Astrocyte (in vitro differentiated cells and primary cell): ENCODE data around the gene NCF4. TPM values are rescaled to one million over a fixed set of nuclear protein-coding genes. Genes with fewer than 3 reads are reported as not detected.

Experiments used
- DNase-seq: peaks from one replicate; pipeline ENCODE4 v3.0.0-alpha.2; 2010; ENCODE audit warnings: low read depth
- FAIRE-seq: peaks from 2 replicates; lab custom pipeline; 2011; peaks lifted over from hg19 to GRCh38; lab: Jason Lieb, UNC
- H2AFZ ChIP-seq: 2 replicates; pipeline ENCODE4 v1.6.0; 2012; ENCODE audit warnings: low read depth, low read length, inconsistent platforms
- H3K27ac ChIP-seq: 2 replicates; pipeline ENCODE4 v1.5.1; 2011; ENCODE audit warnings: low read depth, low read length, inconsistent platforms
- H3K27me3 ChIP-seq: 2 replicates; pipeline ENCODE4 v1.6.0; 2011; ENCODE audit warnings: low read length, inconsistent platforms; ENCODE audit not compliant: insufficient read depth
- H3K36me3 ChIP-seq: 2 replicates; pipeline ENCODE4 v1.5.1; 2011; ENCODE audit warnings: low read length, inconsistent platforms; ENCODE audit not compliant: insufficient read depth
- H3K4me1 ChIP-seq: 2 replicates; pipeline ENCODE4 v1.5.1; 2011; ENCODE audit warnings: low read length, inconsistent platforms; ENCODE audit not compliant: insufficient read depth
- H3K4me2 ChIP-seq: 2 replicates; pipeline ENCODE4 v1.6.0; 2012; ENCODE audit warnings: low read length, inconsistent platforms
- H3K4me3 ChIP-seq: 2 replicates; pipeline ENCODE4 v1.5.1; 2011; ENCODE audit warnings: low read depth, mild to moderate bottlenecking, low read length, inconsistent platforms; ENCODE audit not compliant: insufficient read depth
- H3K79me2 ChIP-seq: 2 replicates; pipeline ENCODE4 v1.6.0; 2012; ENCODE audit warnings: mild to moderate bottlenecking, low read length, inconsistent platforms; ENCODE audit not compliant: insufficient read depth
- H3K9ac ChIP-seq: 2 replicates; pipeline ENCODE4 v1.6.0; 2012; ENCODE audit warnings: mild to moderate bottlenecking, low read length, inconsistent platforms
- H3K9me3 ChIP-seq: 2 replicates; pipeline ENCODE4 v1.5.1; 2012; ENCODE audit warnings: low read depth, mild to moderate bottlenecking, low read length, inconsistent platforms; ENCODE audit not compliant: insufficient read depth
- H4K20me1 ChIP-seq: 2 replicates; pipeline ENCODE4 v1.6.0; 2012; ENCODE audit warnings: low read length, inconsistent platforms; ENCODE audit not compliant: insufficient read depth
- H3K27ac Mint-ChIP-seq: one replicate; pipeline ENCODE4 v1.8.0; 2021; ENCODE audit warnings: mild to moderate bottlenecking, mixed read lengths; ENCODE audit not compliant: unreplicated experiment
- H3K27me3 Mint-ChIP-seq: one replicate; pipeline ENCODE4 v1.8.0; 2021; ENCODE audit warnings: low read depth, mixed read lengths; ENCODE audit not compliant: unreplicated experiment
- H3K36me3 Mint-ChIP-seq: one replicate; pipeline ENCODE4 v1.8.0; 2021; ENCODE audit warnings: low read depth, mixed read lengths; ENCODE audit not compliant: unreplicated experiment
- H3K4me1 Mint-ChIP-seq: one replicate; pipeline ENCODE4 v1.8.0; 2021; ENCODE audit warnings: low read depth, mixed read lengths; ENCODE audit not compliant: unreplicated experiment
- H3K4me3 Mint-ChIP-seq: one replicate; pipeline ENCODE4 v1.8.0; 2021; ENCODE audit warnings: mild to moderate bottlenecking, moderate library complexity, mixed read lengths; ENCODE audit not compliant: unreplicated experiment
- H3K9me3 Mint-ChIP-seq: one replicate; pipeline ENCODE4 v1.8.0; 2021; ENCODE audit warnings: mild to moderate bottlenecking, mixed read lengths; ENCODE audit not compliant: unreplicated experiment
- EZH2 ChIP-seq: IDR thresholded peaks from 2 replicates; pipeline ENCODE4 v1.6.1; 2012; ENCODE audit warnings: mild to moderate bottlenecking, low read length, inconsistent platforms; ENCODE audit not compliant: insufficient read depth
- total RNA-seq: library from RNA; stranded (reverse); gene quantifications from 2 replicates; pipeline ENCODE4 v1.2.1, GENCODE V29; 2021
- TF ChIP-seq, protein P1 (sequence below): IDR thresholded peaks from 2 replicates; pipeline ENCODE4 v1.5.1; 2011; ENCODE audit warnings: low read depth, mild to moderate bottlenecking, inconsistent platforms, low read length, moderate library complexity; ENCODE audit not compliant: insufficient read depth

Gene NCF4
- total RNA-seq, 1 donor from 2014 or later = not detected

DNA sequence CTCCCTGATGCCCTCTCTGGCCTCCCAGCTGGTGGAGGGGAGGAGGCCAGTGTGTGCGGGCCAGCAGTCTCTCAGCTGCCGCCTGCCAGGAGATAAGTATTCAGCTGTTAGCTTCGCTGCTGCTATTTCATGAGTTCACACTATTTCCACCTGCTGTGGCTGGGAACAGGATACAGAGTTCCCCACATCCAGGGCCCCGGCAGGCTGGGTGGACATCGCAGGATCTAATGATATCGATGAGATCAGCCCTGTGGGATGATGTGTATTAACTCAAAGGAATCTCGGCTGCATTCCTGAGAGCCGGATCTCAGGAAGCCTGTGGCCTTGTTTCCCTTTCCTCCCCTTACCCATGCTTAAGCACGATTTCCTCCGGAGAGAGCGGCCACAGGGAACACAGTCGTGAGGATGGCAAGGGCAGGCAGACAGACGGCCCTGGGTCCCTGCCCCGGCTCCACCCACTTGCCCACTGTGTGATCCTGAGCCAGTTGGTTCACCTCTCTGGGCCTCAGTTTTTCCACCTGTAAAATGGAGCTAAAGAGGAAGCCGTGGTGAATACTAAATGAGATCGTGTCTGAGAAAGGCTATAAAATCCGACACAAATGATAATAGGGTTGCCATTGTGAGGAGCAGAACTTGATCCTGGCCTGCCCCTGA lies 37.5 kb upstream of the NCF4 start:
- Mint-ChIP-seq H3K9me3 (no peaks in the 10 kb centered on the region), H3K36me3 (no peaks in the 10 kb centered on the region), H3K4me1 (peaks cover 19% of the 10 kb centered on the region), H3K27me3 (peaks cover 54% of the 10 kb centered on the region), H3K27ac (peak overlapping the region; percentile 75), H3K4me3 (no peak overlapping the region)
- no peak overlapping the region for H3K4me2 ChIP-seq
- DNase-seq = peak; percentile 23
- no peak overlapping the region for H3K4me3 ChIP-seq
- no peak overlapping the region for H3K27ac ChIP-seq
- no peaks in the 10 kb centered on the region for H3K36me3 ChIP-seq
- TF ChIP-seq, protein P1, sequence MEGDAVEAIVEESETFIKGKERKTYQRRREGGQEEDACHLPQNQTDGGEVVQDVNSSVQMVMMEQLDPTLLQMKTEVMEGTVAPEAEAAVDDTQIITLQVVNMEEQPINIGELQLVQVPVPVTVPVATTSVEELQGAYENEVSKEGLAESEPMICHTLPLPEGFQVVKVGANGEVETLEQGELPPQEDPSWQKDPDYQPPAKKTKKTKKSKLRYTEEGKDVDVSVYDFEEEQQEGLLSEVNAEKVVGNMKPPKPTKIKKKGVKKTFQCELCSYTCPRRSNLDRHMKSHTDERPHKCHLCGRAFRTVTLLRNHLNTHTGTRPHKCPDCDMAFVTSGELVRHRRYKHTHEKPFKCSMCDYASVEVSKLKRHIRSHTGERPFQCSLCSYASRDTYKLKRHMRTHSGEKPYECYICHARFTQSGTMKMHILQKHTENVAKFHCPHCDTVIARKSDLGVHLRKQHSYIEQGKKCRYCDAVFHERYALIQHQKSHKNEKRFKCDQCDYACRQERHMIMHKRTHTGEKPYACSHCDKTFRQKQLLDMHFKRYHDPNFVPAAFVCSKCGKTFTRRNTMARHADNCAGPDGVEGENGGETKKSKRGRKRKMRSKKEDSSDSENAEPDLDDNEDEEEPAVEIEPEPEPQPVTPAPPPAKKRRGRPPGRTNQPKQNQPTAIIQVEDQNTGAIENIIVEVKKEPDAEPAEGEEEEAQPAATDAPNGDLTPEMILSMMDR = no peak
- no peak for TF ChIP-seq EZH2
- no peaks in the 10 kb centered on the region for H3K79me2 ChIP-seq
- no peaks in the 10 kb centered on the region for H4K20me1 ChIP-seq
- H3K4me1 ChIP-seq = no peaks in the 10 kb centered on the region
- H3K9me3 ChIP-seq = no peaks in the 10 kb centered on the region
- FAIRE-seq = no peak
- H2AFZ ChIP-seq = no peak overlapping the region
- peaks cover 19% of the 10 kb centered on the region for H3K27me3 ChIP-seq
- H3K9ac ChIP-seq = no peak overlapping the region

- Histone ChIP-seq H3K9ac (no peak overlapping the region), H3K27ac (no peak overlapping the region), H3K36me3 (no peaks in the 10 kb centered on the region), H2AFZ (no peak overlapping the region), H3K79me2 (no peaks in the 10 kb centered on the region), H3K27me3 (peaks cover 12% of the 10 kb centered on the region), H3K4me3 (no peak overlapping the region), H3K4me2 (no peak overlapping the region), H3K4me1 (no peaks in the 10 kb centered on the region), H3K9me3 (no peaks in the 10 kb centered on the region), H4K20me1 (no peaks in the 10 kb centered on the region)
- no peak overlapping the region for H3K4me3 Mint-ChIP-seq
- no peaks in the 10 kb centered on the region for H3K36me3 Mint-ChIP-seq
- TF ChIP-seq, protein P1 = no peak
- TF ChIP-seq EZH2 = no peak
- H3K27me3 Mint-ChIP-seq = peaks cover 48% of the 10 kb centered on the region
- DNase-seq (no peak), FAIRE-seq (no peak)
- H3K9me3 Mint-ChIP-seq = no peaks in the 10 kb centered on the region
- H3K27ac Mint-ChIP-seq = peak overlapping the region; percentile 13
- H3K4me1 Mint-ChIP-seq = peaks cover 10% of the 10 kb centered on the region
Measured at GRCh38 chr22:36824655-36825054, 36.2 kb upstream of the NCF4 start.

DNA sequence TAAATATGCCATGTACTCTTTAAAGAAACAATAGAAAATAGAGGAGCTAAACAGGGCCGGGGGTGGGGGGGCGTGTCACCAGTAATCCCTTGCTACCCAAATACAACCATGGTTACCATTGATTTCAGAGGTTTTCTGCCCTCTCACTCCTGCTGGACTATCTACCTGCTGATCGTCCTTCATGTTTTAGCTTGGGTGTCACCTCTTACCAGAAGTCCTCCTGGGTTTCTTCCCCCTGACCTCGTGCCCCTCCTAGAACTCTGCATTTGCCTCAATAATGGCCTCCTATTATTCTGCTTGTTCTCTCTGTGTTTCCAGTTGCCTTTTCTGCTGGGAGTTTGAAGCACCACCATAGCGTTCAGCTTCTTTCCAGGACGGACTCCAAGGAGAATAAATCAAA lies 34.5 kb upstream of the NCF4 start:
- no peak for DNase-seq
- FAIRE-seq = no peak
- no peaks in the 10 kb centered on the region for H3K79me2 ChIP-seq
- no peaks in the 10 kb centered on the region for H3K4me1 ChIP-seq
- Mint-ChIP-seq H3K4me3 (no peak overlapping the region), H3K9me3 (peaks cover 3% of the 10 kb centered on the region), H3K36me3 (no peaks in the 10 kb centered on the region), H3K27ac (no peak overlapping the region), H3K27me3 (peaks cover 42% of the 10 kb centered on the region), H3K4me1 (peaks cover 8% of the 10 kb centered on the region)
- H3K27me3 ChIP-seq = peaks cover 7% of the 10 kb centered on the region
- H3K9ac ChIP-seq = no peak overlapping the region
- no peaks in the 10 kb centered on the region for H3K9me3 ChIP-seq
- H3K27ac ChIP-seq = no peak overlapping the region
- H4K20me1 ChIP-seq = no peaks in the 10 kb centered on the region
- H3K4me2 ChIP-seq = no peak overlapping the region
- no peak overlapping the region for H3K4me3 ChIP-seq
- no peak for TF ChIP-seq EZH2
- TF ChIP-seq, protein P1 = no peak
- no peaks in the 10 kb centered on the region for H3K36me3 ChIP-seq
- no peak overlapping the region for H2AFZ ChIP-seq
